ENCODE measurements around the gene KRTAP10-6.

Gene KRTAP10-6

DNA sequence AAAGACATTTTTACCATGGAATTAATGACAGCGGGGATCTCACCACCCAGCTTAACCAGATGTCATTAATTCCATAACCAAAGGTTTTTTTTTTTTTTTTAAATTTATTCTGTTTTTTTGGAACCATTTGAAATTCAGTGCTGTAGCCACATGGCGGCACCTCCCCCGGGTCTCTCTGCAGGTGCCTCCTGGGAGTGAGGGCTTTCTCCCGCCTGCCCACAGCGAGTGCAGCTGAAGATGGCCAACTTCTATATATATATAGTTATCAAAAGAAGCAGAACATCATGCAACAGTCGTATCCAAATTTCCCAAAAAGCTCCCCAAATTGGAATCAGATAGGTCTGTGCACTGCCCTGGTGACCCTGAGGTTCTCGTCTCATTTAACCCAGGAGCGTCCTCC lies 23.2 kb upstream of the KRTAP10-6 start:
- TF ChIP-seq, protein P1, sequence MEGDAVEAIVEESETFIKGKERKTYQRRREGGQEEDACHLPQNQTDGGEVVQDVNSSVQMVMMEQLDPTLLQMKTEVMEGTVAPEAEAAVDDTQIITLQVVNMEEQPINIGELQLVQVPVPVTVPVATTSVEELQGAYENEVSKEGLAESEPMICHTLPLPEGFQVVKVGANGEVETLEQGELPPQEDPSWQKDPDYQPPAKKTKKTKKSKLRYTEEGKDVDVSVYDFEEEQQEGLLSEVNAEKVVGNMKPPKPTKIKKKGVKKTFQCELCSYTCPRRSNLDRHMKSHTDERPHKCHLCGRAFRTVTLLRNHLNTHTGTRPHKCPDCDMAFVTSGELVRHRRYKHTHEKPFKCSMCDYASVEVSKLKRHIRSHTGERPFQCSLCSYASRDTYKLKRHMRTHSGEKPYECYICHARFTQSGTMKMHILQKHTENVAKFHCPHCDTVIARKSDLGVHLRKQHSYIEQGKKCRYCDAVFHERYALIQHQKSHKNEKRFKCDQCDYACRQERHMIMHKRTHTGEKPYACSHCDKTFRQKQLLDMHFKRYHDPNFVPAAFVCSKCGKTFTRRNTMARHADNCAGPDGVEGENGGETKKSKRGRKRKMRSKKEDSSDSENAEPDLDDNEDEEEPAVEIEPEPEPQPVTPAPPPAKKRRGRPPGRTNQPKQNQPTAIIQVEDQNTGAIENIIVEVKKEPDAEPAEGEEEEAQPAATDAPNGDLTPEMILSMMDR (IDR thresholded peaks at IDR 0.05; ENCODE audit: insufficient read depth, low read depth, low read length, missing control alignments) = no peak
- H3K4me3 ChIP-seq (ENCODE audit: low read length) = no peak overlapping the region
- no peak for DNase-seq (ENCODE audit: low read depth)

DNA sequence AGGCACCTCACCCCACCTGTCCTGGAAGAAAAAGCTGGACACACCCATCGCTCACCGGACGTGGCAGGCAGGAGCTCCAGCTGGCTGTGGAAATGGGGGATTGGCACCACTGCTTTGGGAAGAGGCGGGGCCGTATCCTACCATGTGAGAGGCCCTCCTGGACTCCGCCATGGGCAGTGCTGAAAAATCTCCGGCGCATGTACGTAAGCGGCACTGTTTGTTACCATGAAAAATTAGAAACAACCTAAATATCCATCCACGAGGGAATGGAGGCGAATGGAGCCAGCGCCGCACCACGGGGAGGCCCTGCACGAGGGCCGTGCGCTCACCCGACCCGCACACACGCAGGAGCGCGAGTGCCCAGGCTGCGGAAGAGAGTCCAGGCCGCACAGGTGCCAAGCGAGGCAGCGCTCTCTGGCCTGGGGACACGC lies 22.7 kb upstream of the KRTAP10-6 start:
- H3K4me3 ChIP-seq (ENCODE audit: low read length) = no peak overlapping the region
- TF ChIP-seq, protein P1 (IDR thresholded peaks at IDR 0.05; ENCODE audit: insufficient read depth, low read depth, low read length, missing control alignments) = no peak
- no peak for DNase-seq (ENCODE audit: low read depth)

DNA sequence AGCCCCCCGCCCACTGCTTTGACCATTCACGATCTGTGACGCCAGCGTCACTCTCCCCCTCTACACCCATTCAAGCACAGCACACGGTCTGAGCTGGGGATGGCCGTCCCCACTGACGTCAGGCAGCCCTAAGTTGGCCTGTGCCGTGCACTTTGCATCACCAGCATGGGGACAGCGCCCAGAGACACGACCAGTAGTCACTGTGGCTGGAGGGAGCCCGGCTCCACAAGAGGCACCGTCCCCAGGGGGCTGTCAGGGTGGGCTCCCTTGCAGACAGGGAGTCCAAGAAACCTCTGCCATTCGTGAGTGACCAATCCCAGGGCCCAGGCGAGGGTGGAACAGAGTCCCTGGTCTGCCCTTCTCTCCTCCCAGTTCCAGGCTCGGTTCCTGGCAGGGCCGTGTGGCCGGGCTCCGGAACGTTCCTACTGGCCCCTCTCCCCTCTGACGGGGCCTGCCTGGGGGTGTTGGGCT lies 21.9 kb upstream of the KRTAP10-6 start:
- TF ChIP-seq, protein P1 (IDR thresholded peaks at IDR 0.05; ENCODE audit: insufficient read depth, low read depth, low read length, missing control alignments) = no peak
- DNase-seq (ENCODE audit: low read depth) = no peak
- H3K4me3 ChIP-seq (ENCODE audit: low read length) = no peak overlapping the region

DNA sequence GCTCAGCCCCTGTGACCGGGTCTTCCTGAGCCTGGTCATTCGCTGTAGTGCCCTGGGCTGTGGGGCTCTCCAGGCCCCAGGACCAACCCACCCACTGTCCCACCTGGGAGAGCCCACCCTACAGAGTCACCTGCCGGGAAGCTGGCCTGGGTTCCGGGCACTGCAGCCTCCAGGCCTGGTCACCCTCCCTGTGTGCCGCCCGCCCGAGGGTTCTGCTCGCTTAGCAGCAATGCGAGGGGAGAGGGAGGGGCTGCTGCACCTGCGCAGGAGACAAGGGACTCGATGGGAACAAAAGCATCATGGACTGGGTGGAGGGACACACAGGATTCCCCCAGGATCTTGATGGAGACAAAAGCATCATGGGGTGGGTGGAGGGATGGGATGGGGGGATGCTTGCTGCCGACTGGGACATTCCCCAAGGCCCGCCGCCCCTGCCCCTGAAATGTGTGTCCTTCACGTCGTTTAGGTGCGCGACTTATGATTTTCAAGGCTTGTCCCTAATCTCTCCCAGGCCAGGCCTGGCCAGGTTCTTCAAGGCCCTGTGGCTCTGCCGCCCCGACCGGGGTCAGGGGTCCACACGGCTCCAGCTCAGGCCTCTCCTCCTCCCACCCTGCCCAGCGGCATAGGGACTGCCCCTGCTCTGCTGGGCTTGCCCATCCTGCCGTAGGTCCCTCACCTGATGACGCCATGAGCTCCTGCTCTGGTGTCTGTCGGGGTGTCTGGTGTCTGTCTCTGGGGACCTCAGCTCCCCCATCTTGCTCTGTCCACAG lies 21.3 kb upstream of the KRTAP10-6 start:
- no peak for DNase-seq (ENCODE audit: low read depth)
- H3K4me3 ChIP-seq (ENCODE audit: low read length) = no peak overlapping the region
- TF ChIP-seq, protein P1 (IDR thresholded peaks at IDR 0.05; ENCODE audit: insufficient read depth, low read depth, low read length, missing control alignments) = no peak

DNA sequence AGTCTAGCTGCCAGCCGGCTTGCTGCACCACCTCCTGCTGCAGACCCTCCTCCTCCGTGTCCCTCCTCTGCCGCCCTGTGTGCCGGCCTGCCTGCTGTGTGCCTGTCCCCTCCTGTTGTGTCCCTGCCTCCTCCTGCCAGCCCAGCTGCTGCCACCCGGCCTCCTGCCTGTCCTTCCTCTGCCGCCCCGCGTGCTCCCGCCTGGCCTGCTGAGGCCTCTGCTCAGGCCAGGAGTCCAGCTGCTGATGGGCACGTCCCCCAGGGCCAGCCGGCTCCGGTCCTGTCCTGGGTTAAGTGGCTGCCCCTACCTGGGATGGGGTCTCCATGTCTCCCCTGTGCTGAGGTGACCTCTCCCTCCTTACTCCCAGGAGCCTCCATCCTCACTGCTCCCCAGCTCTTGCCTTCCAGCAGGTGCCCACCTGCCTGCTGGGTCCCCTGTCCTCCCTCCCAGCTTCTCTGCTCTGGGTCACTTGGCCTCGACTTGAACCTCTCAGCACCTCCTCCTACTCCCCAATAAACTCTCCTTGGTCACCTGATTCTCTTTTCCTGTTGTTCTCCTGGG lies 20.4 kb upstream of the KRTAP10-6 start:
- DNase-seq (ENCODE audit: low read depth) = no peak
- TF ChIP-seq, protein P1 (IDR thresholded peaks at IDR 0.05; ENCODE audit: insufficient read depth, low read depth, low read length, missing control alignments) = no peak
- H3K4me3 ChIP-seq (ENCODE audit: low read length) = no peak overlapping the region

DNA sequence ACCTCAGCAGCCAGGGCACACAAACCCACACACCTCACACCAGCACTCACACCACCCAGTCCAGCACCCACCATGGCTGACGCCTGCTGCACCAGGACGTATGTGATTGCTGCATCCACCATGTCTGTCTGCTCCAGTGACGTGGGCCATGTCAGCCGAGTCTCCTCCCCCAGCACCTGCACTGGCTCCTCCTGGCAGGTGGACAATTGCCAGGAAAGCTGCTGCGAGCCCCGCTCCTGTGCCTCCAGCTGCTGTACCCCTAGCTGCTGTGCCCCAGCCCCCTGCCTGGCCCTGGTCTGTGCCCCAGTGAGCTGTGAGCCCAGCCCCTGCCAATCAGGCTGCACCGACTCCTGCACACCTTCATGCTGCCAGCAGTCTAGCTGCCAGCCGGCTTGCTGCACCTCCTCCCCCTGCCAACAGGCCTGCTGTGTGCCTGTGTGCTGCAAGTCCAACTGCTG lies 19.8 kb upstream of the KRTAP10-6 start, which contains the start of gene KRTAP10-8:
TSS of gene KRTAP10-8 (plus strand) at position 51 of the 458 bp plus-strand sequence. CDS start at position 73, 22 bp downstream.
- H3K4me3 ChIP-seq (ENCODE audit: low read length) = no peak within 1 kb of the TSS
- TF ChIP-seq, protein P1 (IDR thresholded peaks at IDR 0.05; ENCODE audit: insufficient read depth, low read depth, low read length, missing control alignments) = no peak
- DNase-seq (ENCODE audit: low read depth) = no peak
